NK-92 treated with Interleukin-12 subunit alpha and Interleukin-12 subunit beta, amount 100 ng/mL, for 24 hours (cell line): ENCODE measurements around the gene MFSD1.
"Not testable (repeated sequence)": the region's sequence is repeated elsewhere in the genome, so short reads cannot be mapped to it uniquely, and the experiment has no call there.

ENCODE experiments used
- DNase-seq: peaks from one replicate; lab custom pipeline; 2025; lab: John Stamatoyannopoulos, UW

The MFSD1 gene

DNA sequence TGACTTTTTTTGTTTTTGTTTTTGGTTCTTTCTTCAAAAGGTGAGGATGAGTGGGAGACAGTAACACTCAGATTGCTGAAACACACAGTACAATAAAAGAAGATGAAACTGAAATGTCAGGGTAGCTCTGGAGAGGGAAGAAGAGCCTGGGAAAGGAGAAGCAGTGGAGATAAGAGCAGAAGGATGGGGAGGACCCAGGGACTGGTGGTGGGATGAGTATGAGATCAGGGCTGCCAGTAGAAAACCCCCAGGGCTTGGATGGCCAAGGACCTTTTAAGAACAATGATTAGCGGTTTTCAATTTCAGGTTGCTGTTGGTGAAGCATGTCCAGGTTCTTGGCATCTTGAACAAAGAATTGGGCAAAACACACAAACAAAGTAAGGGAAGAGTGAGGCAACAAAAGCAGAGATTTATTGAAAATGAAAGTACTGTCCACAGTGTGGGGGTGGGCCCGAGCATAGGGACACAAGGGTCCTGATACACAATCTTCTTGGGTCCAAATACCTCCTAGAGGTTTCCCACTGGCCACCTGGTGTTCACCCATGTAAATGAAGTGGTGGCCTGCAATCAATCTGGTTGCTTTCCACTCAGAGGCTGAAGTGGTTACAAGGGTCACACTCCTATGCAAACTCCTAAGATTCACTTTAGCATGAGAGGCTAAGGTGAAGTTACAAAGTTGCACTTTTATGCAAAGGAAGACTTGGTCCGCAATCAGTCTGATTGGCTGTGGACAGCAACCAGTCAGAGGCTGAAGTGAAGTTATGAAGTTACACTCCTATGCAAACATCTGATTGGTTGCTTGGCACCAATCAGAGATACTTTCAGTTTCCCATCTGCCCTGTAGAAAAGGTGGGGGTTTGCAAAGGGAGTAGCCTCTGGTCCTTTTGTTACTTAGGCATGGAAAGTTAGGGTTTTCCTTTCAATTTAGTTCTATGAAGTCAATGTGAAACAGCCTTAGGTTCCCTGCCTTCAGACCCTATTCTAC lies 26.1 kb upstream of the MFSD1 start:
- no peak for DNase-seq

DNA sequence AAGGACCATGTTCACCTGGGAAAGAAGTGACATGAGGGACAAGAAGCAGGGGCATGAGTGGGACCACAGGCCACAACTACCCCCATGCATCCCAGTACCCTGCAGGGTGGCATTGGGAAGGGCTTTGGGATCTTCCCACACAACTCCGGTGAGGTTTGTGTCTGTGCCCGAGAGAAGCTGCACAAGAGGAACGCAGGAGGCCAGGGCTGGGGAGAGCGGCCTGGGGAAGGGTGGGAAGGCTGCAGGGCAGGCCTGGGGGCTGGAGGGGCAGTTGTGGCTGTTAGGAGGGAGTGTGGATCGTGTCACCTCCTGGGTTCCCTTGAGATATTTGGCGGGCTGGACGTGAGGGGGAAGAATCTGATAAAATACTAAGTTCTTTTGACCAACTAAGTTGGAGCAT lies 25.3 kb upstream of the MFSD1 start:
- DNase-seq: no peak

DNA sequence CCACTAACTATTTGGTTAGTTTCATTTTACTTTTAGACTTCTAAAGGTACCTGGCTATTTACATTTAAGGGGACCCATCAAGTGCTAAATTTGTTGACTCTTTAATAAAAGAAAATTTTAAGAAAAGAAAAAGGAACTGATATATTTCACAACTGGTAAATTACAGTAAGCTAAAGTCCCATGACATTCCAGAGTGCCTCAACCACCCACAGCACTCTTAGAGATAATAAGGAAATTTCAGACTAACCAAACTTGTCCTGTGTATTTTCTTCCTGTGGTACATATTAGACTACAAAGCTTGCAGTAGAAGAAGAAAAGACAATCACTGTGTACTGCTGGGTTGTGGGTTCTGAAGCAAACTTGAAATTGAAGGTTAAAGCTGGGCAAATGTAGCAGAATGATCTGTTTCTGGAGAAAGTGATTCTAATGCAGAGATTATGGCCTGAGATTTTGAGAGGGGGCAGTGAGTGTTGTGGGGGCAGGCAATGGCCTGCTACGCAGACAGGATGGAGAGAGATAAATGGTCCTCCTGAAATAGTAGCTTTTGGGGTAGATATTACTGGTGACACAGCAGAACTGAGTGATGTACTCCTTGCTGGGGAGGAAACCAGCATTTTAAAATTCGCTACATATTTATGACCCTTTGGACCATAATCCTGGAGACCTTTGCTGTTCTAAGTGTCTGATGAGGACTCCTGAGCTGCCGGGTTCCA lies 24.5 kb upstream of the MFSD1 start:
- no peak for DNase-seq

DNA sequence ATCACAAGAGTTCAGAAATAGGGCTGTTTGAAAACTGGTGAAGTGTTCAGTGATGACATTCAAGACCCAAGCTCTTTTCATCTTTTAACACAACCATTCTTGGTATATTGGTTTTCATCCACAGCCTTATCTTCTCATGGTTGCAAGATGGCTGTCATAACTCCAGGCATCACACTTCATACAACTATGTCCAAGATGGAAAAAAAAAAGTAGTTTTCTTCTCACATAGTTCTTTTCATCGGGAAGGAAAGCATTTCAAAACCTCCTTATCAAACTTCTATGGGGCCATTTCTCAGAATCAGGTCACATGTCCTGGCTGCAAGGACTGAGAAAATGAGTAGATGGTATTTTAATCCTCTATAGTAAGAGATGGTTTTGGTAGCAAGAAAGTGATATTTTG lies 21.1 kb upstream of the MFSD1 start:
- no peak for DNase-seq

DNA sequence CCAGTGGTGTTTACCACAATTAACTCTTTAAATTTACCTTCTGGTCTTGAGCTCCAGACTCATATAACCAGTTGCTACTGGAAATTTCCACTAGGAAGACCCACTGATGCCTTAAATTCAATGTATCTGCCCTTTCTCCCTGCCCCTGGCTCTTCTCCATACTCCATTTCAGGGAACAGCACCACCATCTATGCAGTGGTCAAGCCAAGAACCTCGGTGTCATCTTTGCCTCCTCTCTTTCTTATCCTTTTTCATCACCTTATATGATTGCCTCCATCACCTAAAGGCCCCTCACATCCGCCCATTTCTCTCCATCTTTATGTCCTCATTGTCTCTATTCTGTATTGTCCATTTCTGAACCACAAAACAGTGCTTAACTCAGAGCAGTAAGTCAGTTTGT lies 20.7 kb upstream of the MFSD1 start:
- DNase-seq: no peak

DNA sequence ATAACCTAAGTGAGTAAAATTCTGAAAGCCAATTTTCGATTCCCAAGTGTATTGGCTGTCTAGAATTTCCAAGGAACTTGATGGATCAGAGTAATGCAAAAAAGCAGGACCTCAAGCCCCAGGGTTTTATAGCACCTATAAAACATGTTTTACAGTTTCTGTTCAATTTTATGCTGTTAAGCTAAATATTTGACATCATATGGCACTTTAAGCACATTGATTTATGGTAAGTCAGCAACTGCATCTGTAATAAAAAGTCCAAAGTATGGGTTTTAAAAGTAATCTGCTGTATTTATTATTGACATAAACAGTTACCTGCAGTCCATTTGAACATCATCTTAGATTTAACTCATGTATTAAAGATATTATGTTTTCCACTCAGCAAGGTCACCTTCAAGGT lies 20.0 kb upstream of the MFSD1 start:
- no peak for DNase-seq

DNA sequence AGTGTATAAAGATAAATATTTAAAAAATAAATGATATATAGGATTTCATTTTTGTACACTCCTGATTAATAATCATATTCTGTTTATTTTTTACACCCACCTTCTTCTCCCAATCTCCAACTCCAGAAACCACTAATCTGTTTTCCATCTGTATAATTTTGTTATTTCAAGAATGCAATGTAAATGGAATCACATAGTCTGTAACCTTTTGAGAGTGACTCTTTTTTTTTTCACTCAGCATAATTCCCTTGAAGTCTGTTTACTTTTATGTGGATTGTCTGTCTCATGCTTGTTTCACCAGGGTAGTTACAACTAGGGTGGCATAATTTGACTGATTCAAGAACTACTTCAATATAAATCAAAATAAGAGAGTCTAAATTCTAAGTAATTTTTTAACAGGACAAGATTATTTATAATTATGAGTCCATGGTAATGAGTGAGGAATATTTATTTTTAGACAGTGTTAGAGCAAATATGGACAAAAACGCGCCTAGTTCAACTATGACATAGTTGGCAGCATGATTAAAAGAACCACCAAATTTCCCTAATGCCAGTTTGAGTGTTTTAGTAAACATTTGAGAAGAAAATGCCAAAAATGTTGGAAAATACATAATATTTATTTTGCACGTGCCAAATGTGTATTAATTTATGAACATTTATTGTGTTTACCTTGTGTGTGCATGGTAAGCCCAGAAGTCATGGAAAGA lies 19.4 kb upstream of the MFSD1 start:
- no peak for DNase-seq

DNA sequence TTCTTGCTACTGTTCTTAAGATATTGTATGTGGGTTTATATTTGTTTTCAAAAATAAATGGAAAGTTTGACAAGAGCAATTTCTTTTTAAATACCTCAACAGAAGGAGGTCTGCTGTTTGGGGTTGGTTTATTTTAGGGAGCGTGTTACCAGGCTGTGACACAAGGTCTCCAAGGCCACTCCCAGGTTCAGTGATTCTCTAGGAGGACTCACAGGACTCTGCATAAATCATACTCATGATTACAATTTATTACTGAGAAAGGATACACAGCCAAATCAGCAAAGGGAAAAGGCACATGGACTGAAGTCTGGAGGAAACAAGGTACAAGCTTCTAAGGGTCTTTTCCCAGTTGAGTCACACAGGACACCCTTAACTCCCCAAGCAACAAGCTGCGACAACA lies 18.8 kb upstream of the MFSD1 start:
- DNase-seq: no peak

DNA sequence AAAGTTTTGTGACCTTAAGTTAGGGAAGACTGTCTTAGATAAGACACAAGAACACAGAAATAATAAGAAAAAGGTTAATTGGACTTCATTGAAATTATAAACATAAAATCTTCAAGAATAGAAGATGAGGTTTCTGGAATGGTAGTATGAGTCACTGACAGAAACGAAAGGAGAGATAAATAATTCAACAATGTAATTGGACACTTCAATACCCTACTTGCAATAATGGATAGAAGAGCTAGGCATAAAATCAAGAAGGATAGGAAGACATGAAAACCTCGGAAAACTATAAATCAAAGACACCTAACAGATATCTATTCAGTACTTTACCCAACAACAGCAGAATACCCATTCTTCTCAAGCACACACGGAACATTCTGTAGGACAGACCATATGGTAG lies 15.9 kb upstream of the MFSD1 start:
- DNase-seq: no peak

DNA sequence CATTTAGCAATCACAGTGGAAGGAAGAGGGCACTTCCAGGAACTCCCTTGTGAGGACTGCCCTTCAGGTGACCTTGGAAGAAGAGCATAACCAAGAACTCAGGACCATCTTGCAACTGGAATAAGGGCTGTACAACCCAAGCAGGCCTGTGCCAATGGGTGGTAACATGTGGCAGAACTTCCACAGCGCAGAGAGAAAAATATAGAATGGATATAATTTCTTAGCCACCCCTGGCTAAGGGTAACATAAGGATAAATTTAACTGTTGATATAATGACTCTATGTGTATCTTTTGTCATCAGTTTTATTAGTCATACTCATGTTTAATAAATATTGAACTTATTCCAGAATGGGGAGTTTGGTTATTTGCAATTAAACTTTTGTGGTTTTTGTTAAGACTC lies 13.4 kb upstream of the MFSD1 start:
- DNase-seq: no peak

DNA sequence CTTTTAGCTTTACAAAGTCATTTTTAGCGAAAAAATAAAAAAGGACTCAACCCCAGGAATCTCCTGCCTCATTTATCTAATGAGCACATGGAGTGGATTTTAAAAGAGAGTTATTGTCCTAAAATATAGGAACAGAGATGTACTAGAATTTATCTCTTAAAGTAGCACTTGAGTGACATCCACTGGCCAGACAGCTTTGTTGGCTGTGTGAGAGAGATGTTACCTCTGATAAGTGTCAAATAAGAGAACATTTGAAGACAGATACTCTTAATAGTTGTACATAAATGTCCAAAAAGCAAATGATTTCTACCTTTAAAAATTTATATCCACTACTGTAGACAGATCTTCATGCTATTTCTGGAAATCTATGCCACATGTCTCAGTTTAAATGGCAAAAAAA lies 12.3 kb upstream of the MFSD1 start:
- DNase-seq: no peak

DNA sequence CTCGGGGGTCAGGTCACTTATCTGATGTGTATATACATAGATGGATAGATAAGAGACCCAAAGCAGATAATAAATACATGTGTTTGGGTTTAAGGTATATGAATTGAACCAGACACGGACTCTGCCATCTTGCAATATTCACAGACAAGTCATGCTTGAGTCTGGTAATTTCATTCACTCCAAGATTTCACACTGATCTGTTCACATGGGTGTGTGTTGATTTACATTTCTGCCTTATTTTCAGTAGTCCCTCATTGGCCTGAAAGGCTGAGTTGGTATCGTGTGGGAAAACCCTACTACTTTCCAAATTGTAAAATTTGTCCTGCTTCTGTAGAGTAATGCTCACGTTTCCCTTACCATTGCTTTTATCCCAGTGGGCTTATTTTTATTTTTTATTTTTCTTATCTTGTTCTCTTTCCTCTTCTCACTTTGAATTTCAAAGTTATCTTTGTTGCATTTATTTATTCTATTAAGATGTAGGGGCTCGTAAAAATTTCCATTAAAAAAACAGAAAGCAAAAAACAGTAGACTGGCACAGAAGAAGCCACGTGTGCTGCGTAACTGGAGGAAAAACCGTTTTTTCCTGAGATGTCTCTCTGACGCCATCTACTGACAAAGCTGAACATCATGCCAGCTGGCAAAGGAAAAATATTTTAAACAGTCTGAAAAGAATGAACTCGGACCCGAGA lies 10.8 kb upstream of the MFSD1 start:
- DNase-seq: no peak

DNA sequence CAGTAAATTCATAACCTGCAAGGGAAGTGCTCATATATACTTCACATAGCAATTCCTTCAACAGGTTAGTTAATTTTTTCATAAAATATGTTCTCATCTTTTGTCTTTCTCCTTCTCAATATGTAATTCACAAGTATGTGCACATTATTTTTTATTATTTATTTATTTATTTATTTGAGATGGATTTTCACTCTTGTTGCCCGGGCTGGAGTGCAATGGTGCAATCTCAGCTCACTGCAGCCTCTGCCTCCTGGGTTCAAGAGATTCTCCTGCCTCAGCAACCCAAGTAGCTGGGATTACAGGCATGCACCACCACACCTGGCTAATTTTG lies 10.3 kb upstream of the MFSD1 start:
- not testable (repeated sequence) for DNase-seq

DNA sequence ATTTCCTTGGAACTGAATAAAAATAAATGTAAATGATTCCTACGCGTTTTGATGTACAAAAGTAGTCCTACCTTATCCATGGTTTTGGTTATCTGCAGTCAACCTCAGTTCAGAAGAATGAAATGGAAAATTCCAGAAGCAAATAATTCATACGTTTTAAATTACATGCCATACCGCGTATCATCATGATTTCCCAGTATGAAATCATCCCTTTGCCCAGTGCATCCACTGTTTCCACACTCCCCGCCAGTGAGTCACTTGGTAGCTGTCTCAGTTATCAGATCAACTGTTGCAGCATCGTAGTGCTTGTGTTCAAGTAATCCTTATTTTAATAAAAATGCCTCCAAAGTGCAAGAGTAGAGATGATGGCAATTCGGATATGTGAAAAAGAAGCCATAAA lies 9.1 kb upstream of the MFSD1 start:
- DNase-seq: no peak

DNA sequence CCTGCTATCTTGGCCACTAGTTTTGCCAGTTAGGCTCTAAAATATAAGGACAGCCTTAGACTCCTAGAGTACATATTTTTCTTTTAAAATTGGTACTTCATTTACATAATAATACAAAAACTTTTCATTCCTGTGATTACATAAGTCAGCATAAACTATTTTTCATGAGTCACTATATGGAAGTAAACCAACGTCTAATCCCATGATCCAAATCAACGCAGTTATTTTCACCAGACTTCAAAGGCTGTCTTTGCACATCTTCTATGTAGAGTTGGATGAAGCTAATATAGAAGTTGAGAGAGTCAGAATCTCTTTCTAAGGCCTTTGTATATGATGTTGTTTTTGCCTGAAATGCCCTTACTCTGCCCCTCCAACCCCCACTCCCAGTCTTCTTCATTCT lies 7.6 kb upstream of the MFSD1 start:
- DNase-seq: no peak

DNA sequence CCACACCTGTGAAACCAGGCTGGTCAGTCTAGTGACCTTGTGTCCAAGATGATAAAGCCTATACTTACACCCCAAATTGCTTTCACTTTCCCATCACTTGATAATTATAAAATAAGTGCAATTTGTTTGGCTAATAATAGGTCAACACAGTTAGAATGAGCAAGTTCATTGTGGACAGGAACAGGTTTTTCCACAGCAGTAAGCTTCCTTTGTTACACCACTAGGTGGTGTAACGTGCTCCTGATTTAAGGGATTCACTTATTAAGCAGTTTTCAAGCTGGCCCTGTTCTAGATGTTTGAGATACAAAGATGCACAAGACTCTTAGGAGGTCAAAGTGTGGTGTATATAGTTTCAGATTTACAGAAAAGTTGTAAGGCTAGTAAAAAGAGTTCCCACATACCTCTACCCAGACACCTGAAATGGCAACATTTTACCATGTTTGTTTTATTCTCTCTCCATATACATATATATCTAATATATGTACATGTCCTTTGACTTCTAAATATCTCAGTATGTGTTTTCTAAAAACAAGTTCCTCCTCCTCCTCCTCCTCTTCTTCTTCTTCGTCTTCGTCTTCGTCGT lies 6.8 kb upstream of the MFSD1 start:
- DNase-seq: no peak

DNA sequence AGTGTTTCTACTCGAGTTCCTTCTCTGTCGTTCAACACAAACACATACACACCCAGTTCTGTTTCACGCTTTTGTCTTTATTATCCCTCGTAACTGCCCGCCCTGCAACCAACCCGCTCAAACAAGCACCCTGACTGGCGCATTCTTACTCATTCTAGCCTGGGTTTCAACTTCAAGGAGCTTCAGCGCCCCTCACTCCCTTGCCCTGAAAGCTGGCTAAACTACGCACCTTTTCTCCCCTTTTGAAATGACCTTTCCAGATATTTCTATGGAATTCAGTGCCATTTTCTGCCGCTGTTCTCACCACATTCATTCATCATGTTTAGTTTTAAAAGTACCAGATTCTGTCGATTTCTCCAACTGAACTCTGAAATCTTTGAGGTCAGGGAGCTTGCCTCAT lies 653 bp upstream of the MFSD1 start:
- DNase-seq: no peak

DNA sequence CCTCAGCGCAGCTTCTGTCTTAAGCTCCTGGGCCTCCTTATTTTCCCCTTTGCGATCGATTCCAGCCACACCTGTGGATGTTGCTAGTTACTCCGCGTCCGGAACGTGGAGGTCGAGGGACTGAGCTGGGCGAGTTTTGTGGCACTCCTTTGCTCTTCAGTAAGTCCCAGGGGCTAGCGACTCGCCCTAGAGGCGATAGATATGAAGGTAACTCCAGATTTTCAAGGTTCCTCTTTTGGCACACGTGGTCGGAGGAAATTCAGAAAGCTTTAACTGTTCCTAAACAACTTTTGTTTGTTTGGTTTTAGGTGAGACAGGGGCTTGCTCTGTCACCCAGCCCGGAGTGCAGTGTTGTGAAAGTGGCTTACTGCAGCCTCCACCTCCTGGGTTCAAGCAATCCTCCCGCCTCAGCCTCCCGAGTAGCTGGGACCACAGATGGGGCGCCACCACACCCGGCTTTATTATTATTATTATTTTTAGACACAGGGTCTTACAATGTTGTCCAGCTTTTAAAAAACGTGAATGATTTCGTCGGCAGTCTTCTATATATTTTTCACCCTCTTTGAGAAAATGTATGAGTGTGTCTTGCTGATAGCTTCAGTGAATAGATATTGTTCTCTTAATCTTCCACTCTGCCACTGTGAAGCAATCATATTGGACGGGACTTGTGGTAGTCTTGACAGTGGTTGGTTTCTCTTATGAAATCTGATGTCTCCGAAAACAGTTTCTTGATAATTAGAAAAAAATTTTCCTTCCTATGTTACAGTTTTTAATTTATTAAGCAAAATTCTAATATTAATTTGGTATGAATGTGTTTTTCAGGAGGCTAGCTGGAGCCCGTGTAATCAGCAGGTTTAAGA lies 785 bp downstream of the MFSD1 start:
- no peak for DNase-seq

DNA sequence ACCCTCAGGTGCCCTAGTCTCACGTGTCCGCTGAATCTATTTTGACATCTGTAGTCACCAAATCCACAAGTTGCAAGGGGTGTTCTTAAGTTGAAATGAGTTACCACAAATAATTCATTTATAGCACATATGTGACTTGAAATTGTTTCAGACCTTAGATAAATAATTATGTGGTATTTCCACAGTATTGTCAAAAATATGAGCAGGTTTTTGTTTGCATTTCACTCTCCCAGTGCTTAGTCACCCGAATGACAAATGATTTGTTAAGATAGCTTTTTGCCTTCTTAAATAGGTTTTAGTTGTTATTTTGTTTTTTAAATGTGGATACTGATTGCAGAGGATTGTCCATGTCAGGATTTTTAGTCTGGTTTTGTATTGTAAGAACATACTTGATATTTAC lies 2.6 kb downstream of the MFSD1 start:
- DNase-seq: no peak

DNA sequence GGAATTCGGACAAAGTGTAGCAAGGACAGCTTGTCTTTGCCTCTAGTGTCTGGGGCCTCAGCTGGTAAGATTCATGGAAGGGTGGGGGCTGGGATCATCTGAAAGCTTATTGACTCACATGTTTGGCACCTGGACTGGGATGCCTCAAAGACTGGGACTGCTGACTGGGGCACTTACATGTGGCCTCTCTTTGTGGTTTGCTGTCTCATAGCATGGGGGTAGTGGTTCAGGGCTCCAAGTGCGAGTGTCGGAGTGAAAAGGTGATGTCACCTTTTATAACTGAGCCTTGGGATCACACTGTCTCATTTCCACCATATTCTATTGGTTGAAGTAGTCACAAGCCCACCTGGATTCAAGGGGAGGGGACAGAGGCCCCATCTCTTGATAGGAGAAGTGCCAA lies 6.8 kb downstream of the MFSD1 start:
- DNase-seq: no peak

DNA sequence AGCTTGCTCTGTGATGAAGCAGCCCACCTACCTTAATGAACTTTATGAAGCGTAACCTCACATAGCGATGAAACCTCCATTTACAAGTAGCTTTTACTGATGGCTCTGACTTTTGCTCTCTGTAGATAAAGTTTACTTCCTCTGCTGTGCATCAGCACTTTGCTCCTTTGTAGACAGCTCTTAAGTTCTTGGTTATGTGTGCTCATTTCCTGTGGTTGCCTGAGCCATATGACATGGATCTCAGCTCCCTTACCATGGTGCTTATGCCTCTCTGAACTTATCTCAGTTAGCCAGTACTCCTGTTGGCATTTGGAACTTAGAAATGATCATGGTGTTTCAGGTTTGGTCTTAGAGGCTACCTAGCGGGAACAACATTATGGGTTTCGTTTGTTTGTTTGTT lies 7.8 kb downstream of the MFSD1 start:
- DNase-seq: no peak
